ENCODE measurements around the gene TRAPPC2. TPM values are rescaled to one million over a fixed set of nuclear protein-coding genes. Genes with fewer than 3 reads are reported as not detected.

The TRAPPC2 gene
- polyA plus RNA-seq, 1 of the 3 experiments (the other 2 are of a cell fraction), result 10.4 TPM

GRCh38 chrX:13685126-13685763 lies 49.2 kb downstream of the TRAPPC2 start (continued):
- TF ChIP-seq USF1 (IDR thresholded peaks at IDR 0.05; ENCODE audit: borderline replicate concordance, low read depth), result no peak
- TF ChIP-seq RXRA (IDR thresholded peaks at IDR 0.05; ENCODE audit: borderline replicate concordance, low read depth), result no peak
- no peak for TF ChIP-seq NRF1 (IDR thresholded peaks at IDR 0.05; ENCODE audit: low read depth, low read length)
- TF ChIP-seq RFX5 (IDR thresholded peaks at IDR 0.05; ENCODE audit: low read length), result no peak

- Histone ChIP-seq H3K9me3 (0 out of 2 replicates have a peak, but pooled peaks cover 3% of the 10 kb centered on the region), H3K79me2 (ENCODE audit: insufficient read depth) (peaks cover 1% of the 10 kb centered on the region), H3K27ac (ENCODE audit: low read depth in 2 of 2, low read length in 1 of 2) (no peak overlapping the region), H3K4me2 (no peak overlapping the region), H2AFZ (ENCODE audit: low read depth) (no peak overlapping the region), H3K4me1 (ENCODE audit: control insufficient read depth in 1 of 2, insufficient read depth in 2 of 2, low read depth in 1 of 2, low read length in 1 of 2) (no peaks in the 10 kb centered on the region; a peak in 3 of 4 replicates), H3K4me3 (ENCODE audit: low read depth in 2 of 2, low read length in 1 of 2) (no peak overlapping the region), H3K27me3 (ENCODE audit: insufficient read depth) (no peaks in the 10 kb centered on the region; the same call in 1 of the 2 replicates), H3K9ac (no peak overlapping the region), H3K9me2 (no peaks in the 10 kb centered on the region), H3F3A (replicated peaks; ENCODE audit: insufficient read depth) (no peaks in the 10 kb centered on the region), H4K20me1 (ENCODE audit: insufficient read depth) (no peaks in the 10 kb centered on the region), H3K36me3 (replicated peaks in 1 of 2; ENCODE audit: control insufficient read depth in 1 of 2, insufficient read depth in 2 of 2, low read length in 1 of 2) (no peaks in the 10 kb centered on the region)
- CTCF ChIA-PET, result interaction anchor here (1.2 kb wide), 1 partner anchor 26 kb away, joined by 3 read pairs; no protein-coding TSS in a partner anchor
- no peak for DNase-seq
- no peak for TF ChIP-seq MAX (IDR thresholded peaks at IDR 0.05; ENCODE audit: low read depth)
- TF ChIP-seq JUND (IDR thresholded peaks at IDR 0.05), result no peak
- no peak for TF ChIP-seq MXI1 (IDR thresholded peaks at IDR 0.05; ENCODE audit: low read depth, low read length)
- no peak for TF ChIP-seq RFX5 (IDR thresholded peaks at IDR 0.05; ENCODE audit: low read length)
- no peak for TF ChIP-seq GABPA (IDR thresholded peaks at IDR 0.05; ENCODE audit: low read depth)
- TF ChIP-seq CHD2 (IDR thresholded peaks at IDR 0.05; ENCODE audit: low read length, partially characterized antibody), result no peak
- TF ChIP-seq SMC3 (IDR thresholded peaks at IDR 0.05; ENCODE audit: low read depth, low read length), result no peak
- no peak for TF ChIP-seq TAF1 (IDR thresholded peaks at IDR 0.05; ENCODE audit: borderline replicate concordance, low read depth, low read length)
- TF ChIP-seq POLR2AphosphoS5 (IDR thresholded peaks at IDR 0.05; ENCODE audit: low read depth, low read length), result no peak
- no peak for TF ChIP-seq EP300 (IDR thresholded peaks at IDR 0.05; ENCODE audit: borderline replicate concordance in 1 of 2, low read depth in 1 of 2, low read length in 1 of 2)
- no peak for TF ChIP-seq TCF12 (IDR thresholded peaks at IDR 0.05)
- no peak for TF ChIP-seq ZBTB33 (IDR thresholded peaks at IDR 0.05; ENCODE audit: borderline replicate concordance, low read depth)
- TF ChIP-seq ELF1 (IDR thresholded peaks at IDR 0.05), result no peak
- POLR2A ChIA-PET, result no interaction called here
- WGBS (ENCODE audit: low lambda C conversion rate), result 57% methylated on average over 4 of the region's 4 CpGs
Measured at GRCh38 chrX:13684361-13684760, 50.1 kb downstream of the TRAPPC2 start.
